Measurements from ENCODE around the gene KDSR.
A peak's percentile ranks its signal among the peaks of the same experiment; 100 is the strongest.

Gene KDSR

GRCh38 chr18:63311118-63312018, 55.6 kb downstream of the KDSR start:
- Mint-ChIP-seq H3K9me3 (ENCODE audit: low read depth) (no peaks in the 10 kb centered on the region), H3K4me3 (peak overlapping the region; percentile 45), H3K27ac (peak overlapping the region; percentile 92), H3K27me3 (no peaks in the 10 kb centered on the region), H3K36me3 (peaks cover 22% of the 10 kb centered on the region), H3K4me1 (ENCODE audit: low read depth) (peaks cover 93% of the 10 kb centered on the region)

DNA sequence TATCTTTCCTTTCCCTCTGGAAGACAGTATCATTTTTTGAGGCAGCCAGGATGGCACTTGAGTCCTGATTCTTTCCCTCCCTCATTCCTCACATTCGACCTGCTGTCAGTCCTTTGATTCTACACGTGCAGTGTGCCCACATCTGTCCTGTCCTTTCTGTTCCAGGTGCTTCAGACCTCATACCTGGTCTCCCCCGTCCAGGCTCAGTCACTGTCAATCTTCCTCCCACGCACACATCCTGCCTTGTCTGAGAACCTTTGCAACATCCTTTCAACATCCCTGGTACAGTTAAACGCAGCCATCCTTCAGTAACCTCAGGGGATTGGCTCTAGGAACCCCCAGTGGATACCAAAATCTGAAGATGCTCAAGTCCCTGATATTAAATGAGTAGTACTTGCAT, 57.6 kb downstream of the KDSR start:
- H3K36me3 Mint-ChIP-seq, result peaks cover 24% of the 10 kb centered on the region
- H3K4me1 Mint-ChIP-seq (ENCODE audit: low read depth), result peaks cover 93% of the 10 kb centered on the region
- H3K4me3 Mint-ChIP-seq, result peak overlapping the region; percentile 62
- H3K27me3 Mint-ChIP-seq, result no peaks in the 10 kb centered on the region
- H3K9me3 Mint-ChIP-seq (ENCODE audit: low read depth), result no peaks in the 10 kb centered on the region
- peak overlapping the region; percentile 92 for H3K27ac Mint-ChIP-seq

- H3K9me3 Mint-ChIP-seq (ENCODE audit: low read depth), result no peaks in the 10 kb centered on the region
- H3K27me3 Mint-ChIP-seq, result no peaks in the 10 kb centered on the region
- peak overlapping the region; percentile 40 for H3K4me3 Mint-ChIP-seq
- H3K4me1 Mint-ChIP-seq (ENCODE audit: low read depth), result peaks cover 93% of the 10 kb centered on the region
- H3K36me3 Mint-ChIP-seq, result peaks cover 19% of the 10 kb centered on the region
- peak overlapping the region; percentile 82 for H3K27ac Mint-ChIP-seq
Measured at GRCh38 chr18:63307551-63308200, 59.3 kb downstream of the KDSR start.

GRCh38 chr18:63306819-63307550, 60.0 kb downstream of the KDSR start:
- no peaks in the 10 kb centered on the region for H3K27me3 Mint-ChIP-seq
- no peaks in the 10 kb centered on the region for H3K9me3 Mint-ChIP-seq (ENCODE audit: low read depth)
- no peak overlapping the region for H3K4me3 Mint-ChIP-seq
- peak overlapping the region; percentile 82 for H3K27ac Mint-ChIP-seq
- peaks cover 93% of the 10 kb centered on the region for H3K4me1 Mint-ChIP-seq (ENCODE audit: low read depth)
- peaks cover 19% of the 10 kb centered on the region for H3K36me3 Mint-ChIP-seq

GRCh38 chr18:63306249-63306648, 60.8 kb downstream of the KDSR start:
- H3K27me3 Mint-ChIP-seq, result no peaks in the 10 kb centered on the region
- H3K36me3 Mint-ChIP-seq, result peaks cover 20% of the 10 kb centered on the region
- H3K4me1 Mint-ChIP-seq (ENCODE audit: low read depth), result peaks cover 93% of the 10 kb centered on the region
- H3K4me3 Mint-ChIP-seq, result peak overlapping the region; percentile 39
- peak overlapping the region; percentile 82 for H3K27ac Mint-ChIP-seq
- H3K9me3 Mint-ChIP-seq (ENCODE audit: low read depth), result no peaks in the 10 kb centered on the region

GRCh38 chr18:63303547-63303946, 63.5 kb downstream of the KDSR start:
- Mint-ChIP-seq H3K27ac (peak overlapping the region; percentile 96), H3K36me3 (peaks cover 19% of the 10 kb centered on the region), H3K9me3 (ENCODE audit: low read depth) (no peaks in the 10 kb centered on the region), H3K4me3 (peak overlapping the region; percentile 70), H3K4me1 (ENCODE audit: low read depth) (peaks cover 96% of the 10 kb centered on the region), H3K27me3 (no peaks in the 10 kb centered on the region)

DNA sequence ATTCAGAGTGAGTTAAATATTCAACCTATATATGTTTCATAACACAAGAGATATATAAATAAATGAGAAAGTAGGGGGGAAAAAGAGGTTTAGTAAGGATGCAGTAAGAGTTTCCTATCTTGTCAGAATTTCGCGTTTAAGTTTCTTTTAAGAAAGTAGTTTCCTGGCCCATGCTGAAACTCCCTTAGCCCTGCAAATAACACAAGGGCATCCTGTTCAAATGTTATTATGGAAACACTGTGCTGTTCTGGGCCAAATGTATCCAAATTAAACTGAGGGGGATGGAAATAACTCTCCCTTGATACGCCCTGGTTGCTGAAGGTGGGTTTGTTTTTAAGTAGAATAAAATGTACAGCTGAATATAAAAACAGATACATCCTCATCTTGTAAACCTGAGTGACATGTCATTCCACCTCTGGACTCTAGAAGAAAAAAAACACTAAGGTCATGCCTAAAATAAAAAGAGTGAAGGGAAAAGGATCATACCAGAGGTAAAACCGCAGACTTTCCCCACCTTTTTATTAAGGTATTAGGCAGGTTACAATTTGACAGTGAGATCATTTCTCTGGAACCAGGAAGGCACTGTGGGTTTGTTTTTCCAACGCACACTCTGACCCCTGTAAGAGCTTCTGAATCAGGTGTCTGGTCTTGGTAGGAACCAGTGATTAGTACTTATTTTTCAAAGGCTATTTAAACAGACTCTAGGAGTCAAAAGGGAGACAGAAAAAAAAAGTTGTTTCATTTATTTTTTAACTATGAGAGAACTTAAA, 64.2 kb downstream of the KDSR start:
- Mint-ChIP-seq H3K27me3 (no peaks in the 10 kb centered on the region), H3K4me1 (ENCODE audit: low read depth) (peaks cover 96% of the 10 kb centered on the region), H3K4me3 (peak overlapping the region; percentile 70), H3K27ac (peak overlapping the region; percentile 96), H3K9me3 (ENCODE audit: low read depth) (no peaks in the 10 kb centered on the region), H3K36me3 (peaks cover 19% of the 10 kb centered on the region)

GRCh38 chr18:63302220-63302619, 64.8 kb downstream of the KDSR start:
- peak overlapping the region; percentile 70 for H3K4me3 Mint-ChIP-seq
- H3K4me1 Mint-ChIP-seq (ENCODE audit: low read depth), result peaks cover 96% of the 10 kb centered on the region
- H3K27me3 Mint-ChIP-seq, result no peaks in the 10 kb centered on the region
- no peaks in the 10 kb centered on the region for H3K9me3 Mint-ChIP-seq (ENCODE audit: low read depth)
- peak overlapping the region; percentile 96 for H3K27ac Mint-ChIP-seq
- H3K36me3 Mint-ChIP-seq, result peaks cover 17% of the 10 kb centered on the region

GRCh38 chr18:63301434-63301833, 65.6 kb downstream of the KDSR start:
- Mint-ChIP-seq H3K4me1 (ENCODE audit: low read depth) (peaks cover 90% of the 10 kb centered on the region), H3K27me3 (no peaks in the 10 kb centered on the region), H3K4me3 (peak overlapping the region; percentile 60), H3K36me3 (peaks cover 17% of the 10 kb centered on the region), H3K27ac (peak overlapping the region; percentile 96), H3K9me3 (ENCODE audit: low read depth) (no peaks in the 10 kb centered on the region)

DNA sequence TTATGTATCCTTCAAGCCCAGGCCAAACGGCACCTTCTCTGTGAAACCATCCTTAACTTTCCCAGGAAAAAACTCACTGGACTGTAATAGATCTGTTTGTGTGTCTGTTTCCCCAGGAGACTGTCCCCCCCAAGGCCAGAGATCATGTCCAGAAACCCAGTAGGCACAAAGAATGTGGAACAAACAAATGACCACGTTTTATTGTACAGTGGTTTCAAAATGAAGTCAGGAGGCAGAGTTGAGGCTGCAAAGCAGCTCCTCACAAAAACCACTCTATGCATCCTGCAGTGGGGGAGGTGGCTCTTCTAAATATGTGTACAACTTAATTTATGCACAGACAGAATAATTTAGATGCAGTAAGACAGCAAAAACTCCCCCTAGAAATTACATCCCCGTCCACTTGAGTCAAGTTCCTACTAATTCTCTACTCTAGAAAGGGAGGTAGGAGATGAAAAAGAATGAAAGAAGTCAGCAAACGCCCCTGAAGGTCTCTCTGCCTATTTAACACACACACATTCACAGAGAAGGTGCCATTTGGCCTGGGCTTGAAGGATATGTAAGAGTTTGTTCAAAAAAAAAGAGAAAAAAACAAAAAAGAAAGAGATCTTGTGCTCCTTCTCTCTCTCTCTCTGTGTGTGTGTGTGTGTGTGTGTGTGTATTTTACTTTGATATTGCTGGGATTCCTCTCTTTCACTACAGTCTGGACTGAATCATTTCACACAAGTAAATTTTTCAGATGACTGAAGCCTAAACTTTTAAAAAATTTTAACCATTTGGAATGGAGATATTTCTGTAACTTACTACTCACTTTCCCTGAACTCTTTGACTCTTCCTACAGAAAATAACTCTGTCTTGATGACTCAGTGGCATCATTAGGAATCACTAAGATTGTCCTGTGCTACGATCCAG, 66.9 kb downstream of the KDSR start:
- H3K4me1 Mint-ChIP-seq (ENCODE audit: low read depth), result peaks cover 88% of the 10 kb centered on the region
- peak overlapping the region; percentile 62 for H3K4me3 Mint-ChIP-seq
- peak overlapping the region; percentile 96 for H3K27ac Mint-ChIP-seq
- no peaks in the 10 kb centered on the region for H3K27me3 Mint-ChIP-seq
- no peaks in the 10 kb centered on the region for H3K9me3 Mint-ChIP-seq (ENCODE audit: low read depth)
- peaks cover 14% of the 10 kb centered on the region for H3K36me3 Mint-ChIP-seq

- peaks cover 12% of the 10 kb centered on the region for H3K36me3 Mint-ChIP-seq
- H3K4me1 Mint-ChIP-seq (ENCODE audit: low read depth), result peaks cover 76% of the 10 kb centered on the region
- no peaks in the 10 kb centered on the region for H3K9me3 Mint-ChIP-seq (ENCODE audit: low read depth)
- H3K27me3 Mint-ChIP-seq, result no peaks in the 10 kb centered on the region
- peak overlapping the region; percentile 62 for H3K4me3 Mint-ChIP-seq
- H3K27ac Mint-ChIP-seq, result peak overlapping the region; percentile 96
Measured at GRCh38 chr18:63298400-63299365, 68.3 kb downstream of the KDSR start.

- Mint-ChIP-seq H3K36me3 (peaks cover 17% of the 10 kb centered on the region), H3K4me3 (no peak overlapping the region), H3K27ac (peak overlapping the region; percentile 96), H3K9me3 (ENCODE audit: low read depth) (no peaks in the 10 kb centered on the region), H3K4me1 (ENCODE audit: low read depth) (peaks cover 68% of the 10 kb centered on the region), H3K27me3 (no peaks in the 10 kb centered on the region)
Measured at GRCh38 chr18:63297687-63298399, 69.2 kb downstream of the KDSR start.
